ENCODE results near the gene MGME1.
"Not testable (repeated sequence)": the region's sequence is repeated elsewhere in the genome, so short reads cannot be mapped to it uniquely, and the experiment has no call there.

MGME1 gene

GRCh38 chr20:17941087-17941825 lies 27.6 kb upstream of the MGME1 start:
- FAIRE-seq, result no peak

- FAIRE-seq, result no peak
Measured at GRCh38 chr20:17941826-17942196, 27.0 kb upstream of the MGME1 start.

- FAIRE-seq, result no peak
Measured at GRCh38 chr20:17943343-17943742, 25.5 kb upstream of the MGME1 start.

GRCh38 chr20:17944854-17945474 lies 23.9 kb upstream of the MGME1 start:
- no peak for FAIRE-seq

GRCh38 chr20:17946040-17946439 lies 22.8 kb upstream of the MGME1 start:
- no peak for FAIRE-seq

- no peak for FAIRE-seq
Measured at GRCh38 chr20:17946572-17947473, 22.0 kb upstream of the MGME1 start.

- no peak for FAIRE-seq
Measured at GRCh38 chr20:17947474-17947815, 21.4 kb upstream of the MGME1 start.

GRCh38 chr20:17948442-17948841 lies 20.4 kb upstream of the MGME1 start:
- FAIRE-seq, result no peak

GRCh38 chr20:17949899-17950298 lies 18.9 kb upstream of the MGME1 start:
- no peak for FAIRE-seq

GRCh38 chr20:17950670-17951069 lies 18.1 kb upstream of the MGME1 start:
- no peak for FAIRE-seq

GRCh38 chr20:17951323-17951722 lies 17.5 kb upstream of the MGME1 start:
- FAIRE-seq, result no peak

GRCh38 chr20:17952692-17953684 lies 15.8 kb upstream of the MGME1 start:
- no peak for FAIRE-seq

GRCh38 chr20:17953935-17954334 lies 14.9 kb upstream of the MGME1 start:
- no peak for FAIRE-seq

GRCh38 chr20:17955302-17955701 lies 13.5 kb upstream of the MGME1 start:
- FAIRE-seq, result no peak

GRCh38 chr20:17956099-17956685 lies 12.6 kb upstream of the MGME1 start:
- FAIRE-seq, result no peak

GRCh38 chr20:17957505-17958363 lies 11.1 kb upstream of the MGME1 start:
- no peak for FAIRE-seq

GRCh38 chr20:17958373-17959256 lies 10.2 kb upstream of the MGME1 start:
- no peak for FAIRE-seq

GRCh38 chr20:17959257-17959627 lies 9.6 kb upstream of the MGME1 start:
- no peak for FAIRE-seq

- FAIRE-seq, result not testable (repeated sequence)
Measured at GRCh38 chr20:17960400-17960885, 8.4 kb upstream of the MGME1 start.
